GM23248 (cell line): ENCODE measurements around the gene TICAM2.

ENCODE experiments used
- EZH2 ChIP-seq: fragments of 200-600 bp; sonication (generic); IDR thresholded peaks from 2 replicates; pipeline ENCODE4 v1.6.1; 2018; ENCODE audit warnings: antibody characterized with exemption, mild to moderate bottlenecking; ENCODE audit not compliant: insufficient read depth, poor library complexity, severe bottlenecking
- EZH2phosphoT487 ChIP-seq: fragments of 200-600 bp; sonication (generic); IDR thresholded peaks from 2 replicates; pipeline ENCODE4 v1.6.1; 2018; ENCODE audit warnings: antibody characterized with exemption, moderate library complexity, mild to moderate bottlenecking, low read depth; ENCODE audit not compliant: insufficient read depth

- TF ChIP-seq EZH2 (no peak), EZH2phosphoT487 (no peak)
Observed at GRCh38 chr5:115578657-115579056, 23.6 kb downstream of the TICAM2 start.
